ENCODE data around the gene KDM4C. TPM values are rescaled to one million over a fixed set of nuclear protein-coding genes. Genes with fewer than 3 reads are reported as not detected.

Gene KDM4C
- total and polyA plus RNA-seq, 2 of the 8 experiments (the other 6 are each of a cell fraction or from before 2014, with no cell fraction given) = 13.0 to 26.1 TPM

- H4K91ac ChIP-seq (replicated peaks; ENCODE audit: insufficient read length, low read length) = no peak overlapping the region
- H4K20me1 ChIP-seq (replicated peaks in 1 of 2; ENCODE audit: control insufficient read depth in 1 of 2, insufficient read depth in 2 of 2, low read length in 2 of 2) = no peaks in the 10 kb centered on the region
- no peak overlapping the region for H2BK15ac ChIP-seq (ENCODE audit: low read length)
- H3K18ac ChIP-seq (ENCODE audit: extremely low read depth, low read length) = no peak overlapping the region
- H3K27ac ChIP-seq (ENCODE audit: low read depth, low read length) = no peak overlapping the region
- no peak overlapping the region for H3K4me3 ChIP-seq (ENCODE audit: extremely low read depth in 1 of 4, insufficient read depth in 2 of 4, low read depth in 3 of 4, low read length in 4 of 4)
- no peak overlapping the region for H3K4me2 ChIP-seq (ENCODE audit: insufficient read depth in 1 of 2, low read depth in 2 of 2, low read length in 2 of 2)
- H4K8ac ChIP-seq (ENCODE audit: extremely low read depth, insufficient read depth, low read length) = no peak overlapping the region
- no peak overlapping the region for H4K5ac ChIP-seq (ENCODE audit: insufficient read length, low read depth, low read length)
- H2BK12ac ChIP-seq (ENCODE audit: low read depth, low read length) = no peak overlapping the region
- H3K9ac ChIP-seq (replicated peaks in 1 of 4; ENCODE audit: extremely low read depth in 1 of 4, low read depth in 3 of 4, low read length in 3 of 4) = no peak overlapping the region
- H2BK20ac ChIP-seq (ENCODE audit: low read length) = no peak overlapping the region
- no peak for DNase-seq (ENCODE audit: low read depth in 1 of 2, low spot score in 2 of 2)
- no peak overlapping the region for H2AK5ac ChIP-seq (ENCODE audit: low read depth, low read length)
- no peak for FAIRE-seq
- ChIA-PET CTCF (ENCODE audit: partially characterized antibody) (no interaction called here), POLR2A (ENCODE audit: partially characterized antibody) (no interaction called here)
- H3K14ac ChIP-seq (ENCODE audit: insufficient read length) = no peak overlapping the region
- H3K79me1 ChIP-seq (ENCODE audit: low read depth, low read length) = no peaks in the 10 kb centered on the region
- H2BK120ac ChIP-seq (replicated peaks; ENCODE audit: low read depth, low read length) = no peak overlapping the region
- H3K4ac ChIP-seq (replicated peaks; ENCODE audit: insufficient read length, low read depth, low read length) = no peak overlapping the region
- H3K23ac ChIP-seq (ENCODE audit: insufficient read length) = no peak overlapping the region
- no peak overlapping the region for H3K56ac ChIP-seq (replicated peaks; ENCODE audit: insufficient read length, low read depth, low read length)
- no peaks in the 10 kb centered on the region for H3K23me2 ChIP-seq (ENCODE audit: low read depth, low read length)
- H3K36me3 ChIP-seq (ENCODE audit: control insufficient read depth in 2 of 4, insufficient read depth in 4 of 4, low read length in 3 of 4) = peaks cover 3 to 15% (median 7%) of the 10 kb centered on the region in 4 experiments; a peak in 6 of 8 replicates
- no peak overlapping the region for H2AFZ ChIP-seq (ENCODE audit: low read length)
- H3K9me3 ChIP-seq (ENCODE audit: insufficient read depth in 2 of 2, low read depth in 1 of 2, low read length in 1 of 2) = no peaks in the 10 kb centered on the region
- no peaks in the 10 kb centered on the region; a peak in 1 of 7 replicates for H3K4me1 ChIP-seq (replicated peaks in 1 of 4; ENCODE audit: control insufficient read depth in 3 of 4, insufficient read depth in 4 of 4, low read length in 3 of 4)
- H3K79me2 ChIP-seq (ENCODE audit: control insufficient read depth in 1 of 2, insufficient read depth in 2 of 2, low read length in 2 of 2) = no peaks in the 10 kb centered on the region
- no peaks in the 10 kb centered on the region for H3K27me3 ChIP-seq (replicated peaks in 1 of 4; ENCODE audit: control insufficient read depth in 3 of 4, extremely low read depth in 1 of 4, insufficient read depth in 3 of 4, low read length in 3 of 4)
- whole genome bisulfite sequencing, 2 experiments (ENCODE audit: extremely low coverage in 1 of 2, insufficient coverage in 1 of 2, insufficient read length in 1 of 2, insufficient replicate concordance in 2 of 2, low coverage in 1 of 2, low lambda C conversion rate in 2 of 2, missing lambda C conversion rate in 1 of 2) = 55% methylated on average over 2 of the region's 2 CpGs; no CpG with 5 or more reads in 1 of the 2 experiments
- TF ChIP-seq POU5F1 (IDR thresholded peaks at IDR 0.05; ENCODE audit: low read depth, low read length) (no peak), RXRA (IDR thresholded peaks at IDR 0.05; ENCODE audit: insufficient read depth, low read depth, low read length) (no peak)
- H2BK5ac ChIP-seq (ENCODE audit: low read depth, low read length) = no peak overlapping the region
Observed at GRCh38 chr9:7008411-7008810, 250.6 kb downstream of the KDM4C start.

Data from H1 (cell line).